HepG2 (cell line): ENCODE results near the gene SFXN5. TPM values are rescaled to one million over a fixed set of nuclear protein-coding genes. Genes with fewer than 3 reads are reported as not detected.
A peak's percentile ranks its signal among the peaks of the same experiment; 100 is the strongest.

Experiments
- ADNP ChIP-seq: sonication (generic); formaldehyde crosslinking; IDR thresholded peaks from 2 replicates; pipeline ENCODE4 v1.4.0; 2020; ENCODE audit warnings: missing genetic modification reagents
- EHMT2 ChIP-seq: fragments of 200-600 bp; sonication (generic); IDR thresholded peaks from 2 replicates; pipeline ENCODE4 v1.7.0; 2017; ENCODE audit warnings: antibody characterized with exemption, low read depth, low read length, borderline replicate concordance
- ERF ChIP-seq: IDR thresholded peaks from 2 replicates; pipeline ENCODE4 v1.6.1; 2018; ENCODE audit warnings: missing biosample characterization, missing genetic modification reagents
- FOSL2 ChIP-seq: sonication (generic); formaldehyde crosslinking; IDR thresholded peaks from 2 replicates; pipeline ENCODE4 v1.4.0; 2020; ENCODE audit warnings: missing genetic modification reagents
- GATAD2A ChIP-seq: IDR thresholded peaks from 2 replicates; pipeline ENCODE4 v1.6.1; 2016
- HCFC1 ChIP-seq: fragments of 150-350 bp; IDR thresholded peaks from 2 replicates; pipeline ENCODE4 v1.6.1; 2014; ENCODE audit warnings: low read depth, low read length
- HOXA5 ChIP-seq: sonication (generic); formaldehyde crosslinking; IDR thresholded peaks from 2 replicates; pipeline ENCODE4 v1.4.0; 2020; ENCODE audit warnings: missing genetic modification reagents
- IRF1 ChIP-seq: sonication (generic); formaldehyde crosslinking; IDR thresholded peaks from 2 replicates; pipeline ENCODE4 v1.4.0; 2020; ENCODE audit warnings: low read depth, mild to moderate bottlenecking, missing genetic modification reagents
- NR2F6 ChIP-seq, 2 experiments: IDR thresholded peaks; 2 replicates each; pipeline ENCODE4 v1.6.1; 2016; ENCODE audit warnings: antibody characterized with exemption in 1 of 2, mild to moderate bottlenecking in 1 of 2
- PREB ChIP-seq: sonication (generic); formaldehyde crosslinking; IDR thresholded peaks from 2 replicates; pipeline ENCODE4 v1.4.0; 2020; ENCODE audit warnings: missing genetic modification reagents
- PTBP1 ChIP-seq: fragments of 200-400 bp; formaldehyde crosslinking; IDR thresholded peaks from 2 replicates; pipeline ENCODE4 v1.6.1; 2018; ENCODE audit warnings: low read length, low read depth; ENCODE audit not compliant: poor library complexity, severe bottlenecking
- SIN3A ChIP-seq: IDR thresholded peaks from 2 replicates; pipeline ENCODE4 v1.6.1; 2011; ENCODE audit warnings: low read depth, mild to moderate bottlenecking, control low read depth, low read length, borderline replicate concordance
- TBX2 ChIP-seq: sonication (generic); formaldehyde crosslinking; IDR thresholded peaks from 2 replicates; pipeline ENCODE4 v1.5.0; 2020; ENCODE audit warnings: missing genetic modification reagents, mild to moderate bottlenecking, borderline replicate concordance
- ZBTB49 ChIP-seq: sonication (generic); formaldehyde crosslinking; IDR thresholded peaks from 2 replicates; pipeline ENCODE4 v1.4.0; 2020; ENCODE audit warnings: missing genetic modification reagents, borderline replicate concordance
- ZC3H13 ChIP-seq: sonication (generic); formaldehyde crosslinking; IDR thresholded peaks from 2 replicates; pipeline ENCODE4 v1.8.1; 2023; ENCODE audit warnings: mild to moderate bottlenecking, missing genetic modification reagents, moderate library complexity
- ZNF256 ChIP-seq: sonication (generic); formaldehyde crosslinking; conservative IDR thresholded peaks from 2 replicates; pipeline ENCODE4 v1.4.0; 2020; ENCODE audit warnings: missing genetic modification reagents
- ZNF550 ChIP-seq: sonication (generic); formaldehyde crosslinking; IDR thresholded peaks from 2 replicates; pipeline ENCODE4 v1.4.0; 2020; ENCODE audit warnings: mild to moderate bottlenecking, missing genetic modification reagents, borderline replicate concordance
- ZNF687 ChIP-seq: sonication (generic); formaldehyde crosslinking; IDR thresholded peaks from 2 replicates; pipeline ENCODE4 v1.5.1; 2020; ENCODE audit warnings: mild to moderate bottlenecking, missing genetic modification reagents, moderate library complexity
- polyA plus RNA-seq, 8 experiments: library from polyadenylated mRNA; depleted of rRNA in 3 of 8; stranded (reverse) in 7 of 8; unstranded in 1 of 8; fragments of >200 nt; fragmentation: Illumina TruSeq in 4 of 8; extraction: Trizol in 4 of 8; gene quantifications; 2 replicates each; pipeline versions ENCODE4 v1.2.1 to v1.2.3, GENCODE V29; 2011 to 2016; ENCODE audit warnings: low read depth in 4 of 8, missing spikeins in 1 of 8, mixed read lengths in 1 of 8; ENCODE audit not compliant: insufficient read depth in 1 of 8
- total RNA-seq, 5 experiments: library from RNA; depleted of rRNA; stranded (reverse); fragments of >200 nt; fragmentation: Illumina TruSeq; extraction: Trizol; gene quantifications; 2 replicates each; pipeline ENCODE4 v1.2.3, GENCODE V29; 2016; ENCODE audit warnings: low read depth in 1 of 5
- TF ChIP-seq, protein P1 (sequence below): sonication (generic); formaldehyde crosslinking; IDR thresholded peaks from 2 replicates; pipeline ENCODE4 v1.4.0; 2020; ENCODE audit warnings: missing genetic modification reagents

The SFXN5 gene
- total and polyA plus RNA-seq, 2 of the 13 experiments (the other 11 are each of a cell fraction or from before 2014, with no cell fraction given): 34.9 to 37.4 TPM

DNA sequence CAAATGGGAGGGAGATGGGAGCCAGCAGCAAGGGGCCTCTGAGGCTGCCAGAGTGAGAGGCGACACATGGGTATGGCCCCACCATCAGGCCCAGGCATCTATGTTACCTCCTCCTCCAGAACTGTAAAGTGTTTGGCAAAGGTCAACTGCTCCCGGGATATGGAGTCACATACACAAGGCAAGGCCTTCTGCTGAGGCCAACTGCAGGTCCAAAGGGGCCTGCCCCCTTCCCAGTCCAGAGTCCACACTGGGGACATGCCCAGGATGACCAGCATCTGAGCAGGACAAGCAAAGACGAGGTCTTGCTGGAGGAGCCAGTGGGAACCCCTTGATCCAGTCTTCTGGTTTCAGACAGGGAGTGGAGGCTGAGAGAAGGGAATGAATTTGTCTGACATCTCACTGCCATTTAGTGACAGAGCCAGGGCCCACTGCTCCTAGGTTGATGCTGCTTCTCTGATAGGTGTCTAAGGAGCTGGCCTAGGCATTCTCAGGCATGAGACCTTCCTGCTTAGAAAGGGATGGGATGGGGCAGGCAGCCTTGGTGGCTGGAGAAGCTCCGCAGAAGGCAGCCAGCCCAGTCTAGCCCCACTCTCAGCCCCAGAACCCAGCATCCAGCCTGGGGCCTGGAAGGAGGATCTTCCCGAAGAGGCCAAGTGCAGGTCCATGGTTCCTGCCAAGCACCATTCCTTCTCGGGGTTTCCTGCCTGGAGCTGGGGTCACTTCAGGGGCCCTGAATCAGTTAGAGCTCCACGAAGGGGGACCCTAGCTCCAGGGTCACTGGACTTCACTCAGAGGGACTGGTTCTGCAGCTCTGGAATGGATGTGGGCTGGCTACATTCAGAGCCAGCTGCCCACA lies 127.7 kb downstream of the SFXN5 start (continued):
- TF ChIP-seq IRF1 (CRISPR knock-in tag) (no peak), ZNF256 (no peak), ADNP (no peak), ZC3H13 (CRISPR knock-in tag) (no peak), FOSL2 (CRISPR knock-in tag) (no peak), EHMT2 (no peak), ZNF687 (CRISPR knock-in tag) (peak; percentile 84), GATAD2A (CRISPR knock-in tag) (0 out of 2 replicates have a peak, but pooled peaks have one; percentile 40), HCFC1 (no peak), SIN3A (no peak), ZBTB49 (CRISPR knock-in tag) (no peak), TBX2 (CRISPR knock-in tag) (peak; percentile 60; the same call in 1 of the 2 replicates), PREB (CRISPR knock-in tag) (no peak), HOXA5 (CRISPR knock-in tag) (no peak), ERF (no peak), NR2F6 (IDR thresholded peaks at IDR 0.05) (peak; percentile 77), NR2F6 (CRISPR knock-in tag; IDR thresholded peaks at IDR 0.05) (peak; percentile 83), ZNF550 (CRISPR knock-in tag) (no peak), PTBP1 (no peak)
- TF ChIP-seq, protein P1, sequence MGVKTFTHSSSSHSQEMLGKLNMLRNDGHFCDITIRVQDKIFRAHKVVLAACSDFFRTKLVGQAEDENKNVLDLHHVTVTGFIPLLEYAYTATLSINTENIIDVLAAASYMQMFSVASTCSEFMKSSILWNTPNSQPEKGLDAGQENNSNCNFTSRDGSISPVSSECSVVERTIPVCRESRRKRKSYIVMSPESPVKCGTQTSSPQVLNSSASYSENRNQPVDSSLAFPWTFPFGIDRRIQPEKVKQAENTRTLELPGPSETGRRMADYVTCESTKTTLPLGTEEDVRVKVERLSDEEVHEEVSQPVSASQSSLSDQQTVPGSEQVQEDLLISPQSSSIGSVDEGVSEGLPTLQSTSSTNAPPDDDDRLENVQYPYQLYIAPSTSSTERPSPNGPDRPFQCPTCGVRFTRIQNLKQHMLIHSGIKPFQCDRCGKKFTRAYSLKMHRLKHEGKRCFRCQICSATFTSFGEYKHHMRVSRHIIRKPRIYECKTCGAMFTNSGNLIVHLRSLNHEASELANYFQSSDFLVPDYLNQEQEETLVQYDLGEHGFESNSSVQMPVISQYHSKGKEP: no peak
